Measurements from ENCODE around the gene MYO18A.

GRCh38 chr17:29041571-29041970 is 138.6 kb downstream of the MYO18A start:
- TF ChIP-seq EZH2 (IDR thresholded peaks at IDR 0.05; ENCODE audit: insufficient read depth, poor library complexity, severe bottlenecking) = no peak
- no peak for TF ChIP-seq EZH2phosphoT487 (IDR thresholded peaks at IDR 0.05; ENCODE audit: insufficient read depth, low read depth)
